ENCODE results near the gene ZFYVE27. TPM values are rescaled to one million over a fixed set of nuclear protein-coding genes. Genes with fewer than 3 reads are reported as not detected.

Gene ZFYVE27
- total RNA-seq, 1 experiment from 2014 or later, result 41.6 TPM

GRCh38 chr10:97754726-97755125, 17.8 kb downstream of the ZFYVE27 start:
- no peak overlapping the region for H3K4me3 Mint-ChIP-seq (ENCODE audit: unreplicated experiment)
- Histone ChIP-seq H3K36me3 (ENCODE audit: control insufficient read depth, insufficient read depth, low read length) (peaks cover 17% of the 10 kb centered on the region), H3K4me3 (ENCODE audit: low read depth, low read length) (no peak overlapping the region), H3K9me3 (no peaks in the 10 kb centered on the region), H3K4me1 (no peaks in the 10 kb centered on the region), H3K27me3 (replicated peaks; ENCODE audit: control insufficient read depth, insufficient read depth, low read length) (no peaks in the 10 kb centered on the region)
- POLR2A ChIA-PET, result no interaction called here
- no peaks in the 10 kb centered on the region for H3K27me3 Mint-ChIP-seq (ENCODE audit: insufficient read depth, unreplicated experiment)
- intact Hi-C loops (cut with micrococcal nuclease; ENCODE audit: unreplicated experiment), result no loop called here
- peaks cover 78% of the 10 kb centered on the region for H3K36me3 Mint-ChIP-seq (ENCODE audit: insufficient read depth, unreplicated experiment)
- H3K9me3 Mint-ChIP-seq (ENCODE audit: unreplicated experiment), result no peaks in the 10 kb centered on the region
- H3K4me1 Mint-ChIP-seq (ENCODE audit: low read depth, unreplicated experiment), result no peaks in the 10 kb centered on the region
- H3K27ac Mint-ChIP-seq (ENCODE audit: unreplicated experiment), result no peak overlapping the region
- no peak for DNase-seq
- CTCF ChIA-PET, result no interaction called here
- BruUV-seq (replicated peaks), result no TSS peak
- TF ChIP-seq, protein P1, sequence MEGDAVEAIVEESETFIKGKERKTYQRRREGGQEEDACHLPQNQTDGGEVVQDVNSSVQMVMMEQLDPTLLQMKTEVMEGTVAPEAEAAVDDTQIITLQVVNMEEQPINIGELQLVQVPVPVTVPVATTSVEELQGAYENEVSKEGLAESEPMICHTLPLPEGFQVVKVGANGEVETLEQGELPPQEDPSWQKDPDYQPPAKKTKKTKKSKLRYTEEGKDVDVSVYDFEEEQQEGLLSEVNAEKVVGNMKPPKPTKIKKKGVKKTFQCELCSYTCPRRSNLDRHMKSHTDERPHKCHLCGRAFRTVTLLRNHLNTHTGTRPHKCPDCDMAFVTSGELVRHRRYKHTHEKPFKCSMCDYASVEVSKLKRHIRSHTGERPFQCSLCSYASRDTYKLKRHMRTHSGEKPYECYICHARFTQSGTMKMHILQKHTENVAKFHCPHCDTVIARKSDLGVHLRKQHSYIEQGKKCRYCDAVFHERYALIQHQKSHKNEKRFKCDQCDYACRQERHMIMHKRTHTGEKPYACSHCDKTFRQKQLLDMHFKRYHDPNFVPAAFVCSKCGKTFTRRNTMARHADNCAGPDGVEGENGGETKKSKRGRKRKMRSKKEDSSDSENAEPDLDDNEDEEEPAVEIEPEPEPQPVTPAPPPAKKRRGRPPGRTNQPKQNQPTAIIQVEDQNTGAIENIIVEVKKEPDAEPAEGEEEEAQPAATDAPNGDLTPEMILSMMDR (IDR thresholded peaks at IDR 0.05; ENCODE audit: insufficient read depth in 1 of 2, low read depth in 1 of 2, low read length in 1 of 2, severe bottlenecking in 1 of 2, unreplicated experiment in 1 of 2), result no peak

DNA sequence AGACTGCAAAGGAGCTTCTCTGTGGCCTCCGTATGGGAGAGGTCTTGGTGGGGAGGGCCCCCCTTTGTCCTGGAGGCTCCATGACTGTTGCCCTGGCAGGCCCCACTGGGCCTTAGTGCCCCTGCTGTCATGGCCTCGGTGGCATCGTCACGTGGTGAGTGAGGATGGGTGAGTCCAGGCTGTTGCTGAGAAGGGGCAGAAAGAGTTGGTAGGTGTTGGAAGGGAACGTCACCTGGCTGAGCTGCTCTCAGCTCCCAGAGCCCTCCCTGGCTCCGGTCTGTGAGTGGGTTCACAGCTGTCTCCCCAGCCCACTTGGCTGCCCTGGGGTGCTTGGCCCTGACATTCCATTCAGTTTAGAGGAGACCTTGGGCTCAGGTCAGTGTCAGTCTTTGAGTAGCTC, 18.8 kb downstream of the ZFYVE27 start:
- no peak overlapping the region for H3K27ac Mint-ChIP-seq (ENCODE audit: unreplicated experiment)
- POLR2A ChIA-PET, result interaction anchor here (0.6 kb wide), 1 partner anchor 10 kb away, joined by 3 read pairs; no protein-coding TSS in a partner anchor
- no peaks in the 10 kb centered on the region for H3K9me3 Mint-ChIP-seq (ENCODE audit: unreplicated experiment)
- no peak overlapping the region for H3K4me3 Mint-ChIP-seq (ENCODE audit: unreplicated experiment)
- Histone ChIP-seq H3K27me3 (replicated peaks; ENCODE audit: control insufficient read depth, insufficient read depth, low read length) (no peaks in the 10 kb centered on the region), H3K4me1 (no peaks in the 10 kb centered on the region), H3K9me3 (no peaks in the 10 kb centered on the region), H3K4me3 (ENCODE audit: low read depth, low read length) (no peak overlapping the region), H3K36me3 (ENCODE audit: control insufficient read depth, insufficient read depth, low read length) (peaks cover 19% of the 10 kb centered on the region)
- H3K36me3 Mint-ChIP-seq (ENCODE audit: insufficient read depth, unreplicated experiment), result peaks cover 78% of the 10 kb centered on the region
- intact Hi-C loops (cut with micrococcal nuclease; ENCODE audit: unreplicated experiment), result no loop called here
- no peak for DNase-seq
- no TSS peak for BruUV-seq (replicated peaks)
- CTCF ChIA-PET, result no interaction called here
- no peaks in the 10 kb centered on the region for H3K4me1 Mint-ChIP-seq (ENCODE audit: low read depth, unreplicated experiment)
- TF ChIP-seq, protein P1 (IDR thresholded peaks at IDR 0.05; ENCODE audit: insufficient read depth in 1 of 2, low read depth in 1 of 2, low read length in 1 of 2, severe bottlenecking in 1 of 2, unreplicated experiment in 1 of 2), result no peak
- H3K27me3 Mint-ChIP-seq (ENCODE audit: insufficient read depth, unreplicated experiment), result no peaks in the 10 kb centered on the region

GRCh38 chr10:97757471-97757870, 20.5 kb downstream of the ZFYVE27 start:
- H3K27me3 Mint-ChIP-seq (ENCODE audit: insufficient read depth, unreplicated experiment), result no peaks in the 10 kb centered on the region
- no peaks in the 10 kb centered on the region for H3K27me3 ChIP-seq (replicated peaks; ENCODE audit: control insufficient read depth, insufficient read depth, low read length)
- no peaks in the 10 kb centered on the region for H3K9me3 Mint-ChIP-seq (ENCODE audit: unreplicated experiment)
- TF ChIP-seq, protein P1 (IDR thresholded peaks at IDR 0.05; ENCODE audit: insufficient read depth in 1 of 2, low read depth in 1 of 2, low read length in 1 of 2, severe bottlenecking in 1 of 2, unreplicated experiment in 1 of 2), result no peak
- no peaks in the 10 kb centered on the region for H3K4me1 Mint-ChIP-seq (ENCODE audit: low read depth, unreplicated experiment)
- no peaks in the 10 kb centered on the region for H3K4me1 ChIP-seq
- DNase-seq, result no peak
- H3K9me3 ChIP-seq, result no peaks in the 10 kb centered on the region
- H3K36me3 Mint-ChIP-seq (ENCODE audit: insufficient read depth, unreplicated experiment), result peaks cover 74% of the 10 kb centered on the region
- H3K36me3 ChIP-seq (ENCODE audit: control insufficient read depth, insufficient read depth, low read length), result peaks cover 21% of the 10 kb centered on the region
- CTCF ChIA-PET, result no interaction called here
- POLR2A ChIA-PET, result no interaction called here
- no peak overlapping the region for H3K27ac Mint-ChIP-seq (ENCODE audit: unreplicated experiment)
- intact Hi-C loops (cut with micrococcal nuclease; ENCODE audit: unreplicated experiment), result no loop called here
- H3K4me3 ChIP-seq (ENCODE audit: low read depth, low read length), result no peak overlapping the region
- no peak overlapping the region for H3K4me3 Mint-ChIP-seq (ENCODE audit: unreplicated experiment)
- no TSS peak for BruUV-seq (replicated peaks)
